ENCODE data around the gene UBE2G1. TPM values are rescaled to one million over a fixed set of nuclear protein-coding genes. Genes with fewer than 3 reads are reported as not detected.
"Not testable (repeated sequence)": the region's sequence is repeated elsewhere in the genome, so short reads cannot be mapped to it uniquely, and the experiment has no call there.

The UBE2G1 gene
- total RNA-seq, 3 donors from 2014 or later (not counting 1 experiment from before 2014, with no cell fraction given) = 58.2 to 76.4 (median 64.7) TPM

DNA sequence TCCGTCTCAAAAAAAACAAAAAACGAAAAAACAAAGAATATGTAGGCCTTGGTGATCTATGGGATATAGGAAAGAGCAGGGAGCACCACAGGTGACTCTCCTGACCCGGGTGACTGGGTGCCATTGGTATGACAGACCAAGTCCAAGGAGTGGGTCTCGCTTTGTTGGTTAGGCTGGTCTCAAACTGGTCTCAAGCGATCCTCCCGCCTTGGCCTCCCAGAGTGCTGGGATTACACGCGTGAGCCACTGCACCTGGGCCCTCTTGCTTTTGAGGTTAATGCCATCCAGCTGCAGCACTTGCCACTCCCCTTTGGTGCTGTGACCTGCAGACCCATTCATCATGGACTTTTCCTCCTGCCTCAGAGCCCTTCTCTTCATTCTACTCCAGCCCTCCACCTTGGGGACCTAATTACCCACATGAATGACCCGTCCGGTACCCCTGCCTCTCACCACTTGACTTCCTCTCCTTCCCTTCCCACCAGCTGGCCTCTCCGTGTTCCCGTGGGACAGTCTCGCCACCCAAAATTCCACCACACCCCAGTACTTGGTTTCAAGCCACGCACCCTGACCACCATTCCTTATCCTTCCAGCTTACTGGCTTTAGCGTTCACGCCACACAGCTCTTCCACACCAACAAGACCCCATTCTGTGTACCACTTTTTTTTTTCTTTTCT is 3.2 kb upstream of the UBE2G1 start:
- Histone ChIP-seq H3K9me3 (ENCODE audit: control insufficient read depth, insufficient read depth, low read length) (no peaks in the 10 kb centered on the region), H3K36me3 (ENCODE audit: control insufficient read depth, insufficient read depth, low read length) (no peaks in the 10 kb centered on the region), H3K4me3 (ENCODE audit: low read length) (no peak overlapping the region), H3K4me1 (ENCODE audit: control insufficient read depth, insufficient read depth, low read length) (peaks cover 14% of the 10 kb centered on the region), H3K27me3 (ENCODE audit: control insufficient read depth, insufficient read depth, low read length) (no peaks in the 10 kb centered on the region), H3K27ac (ENCODE audit: low read length) (no peak overlapping the region)
- Mint-ChIP-seq H3K27ac (no peak overlapping the region), H3K4me3 (no peak overlapping the region), H3K9me3 (no peaks in the 10 kb centered on the region), H3K27me3 (ENCODE audit: low read depth in 2 of 2) (no peaks in the 10 kb centered on the region), H3K4me1 (peaks cover 14 to 16% of the 10 kb centered on the region in 2 donors), H3K36me3 (no peaks in the 10 kb centered on the region)
- intact Hi-C loops (cut with micrococcal nuclease) = loop anchor here (5.0 kb wide), 1 partner anchor 107 kb away; the partner anchor contains the start of gene ANKFY1
- no peak for DNase-seq
- WGBS (ENCODE audit: insufficient coverage) = 85% methylated on average over 16 of the region's 16 CpGs
- ATAC-seq = no peak
- TF ChIP-seq, protein P1, sequence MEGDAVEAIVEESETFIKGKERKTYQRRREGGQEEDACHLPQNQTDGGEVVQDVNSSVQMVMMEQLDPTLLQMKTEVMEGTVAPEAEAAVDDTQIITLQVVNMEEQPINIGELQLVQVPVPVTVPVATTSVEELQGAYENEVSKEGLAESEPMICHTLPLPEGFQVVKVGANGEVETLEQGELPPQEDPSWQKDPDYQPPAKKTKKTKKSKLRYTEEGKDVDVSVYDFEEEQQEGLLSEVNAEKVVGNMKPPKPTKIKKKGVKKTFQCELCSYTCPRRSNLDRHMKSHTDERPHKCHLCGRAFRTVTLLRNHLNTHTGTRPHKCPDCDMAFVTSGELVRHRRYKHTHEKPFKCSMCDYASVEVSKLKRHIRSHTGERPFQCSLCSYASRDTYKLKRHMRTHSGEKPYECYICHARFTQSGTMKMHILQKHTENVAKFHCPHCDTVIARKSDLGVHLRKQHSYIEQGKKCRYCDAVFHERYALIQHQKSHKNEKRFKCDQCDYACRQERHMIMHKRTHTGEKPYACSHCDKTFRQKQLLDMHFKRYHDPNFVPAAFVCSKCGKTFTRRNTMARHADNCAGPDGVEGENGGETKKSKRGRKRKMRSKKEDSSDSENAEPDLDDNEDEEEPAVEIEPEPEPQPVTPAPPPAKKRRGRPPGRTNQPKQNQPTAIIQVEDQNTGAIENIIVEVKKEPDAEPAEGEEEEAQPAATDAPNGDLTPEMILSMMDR (IDR thresholded peaks at IDR 0.05) = no peak

DNA sequence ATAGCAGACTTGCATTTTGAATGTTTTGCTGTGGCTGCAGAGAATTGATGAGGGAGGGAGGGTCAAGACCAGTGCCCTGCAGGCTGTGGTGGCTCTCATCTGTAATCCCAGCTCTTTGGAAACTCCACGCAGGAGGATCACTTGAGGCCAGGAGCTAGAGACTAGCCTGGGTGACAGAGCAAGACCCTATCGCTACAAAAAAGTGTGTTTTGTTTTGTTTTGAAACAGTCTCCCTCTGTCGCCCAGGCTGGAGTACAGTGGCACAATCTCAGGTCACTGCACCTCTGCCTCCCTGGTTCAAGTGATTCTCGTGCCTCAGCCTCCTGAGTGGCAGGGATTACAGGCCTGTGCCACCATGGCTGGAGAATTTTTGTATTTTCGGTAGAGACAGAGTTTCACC is 1.9 kb upstream of the UBE2G1 start:
- Mint-ChIP-seq H3K4me1 (peaks cover 18 to 20% of the 10 kb centered on the region in 2 donors), H3K27ac (no peak overlapping the region), H3K4me3 (no peak overlapping the region), H3K9me3 (no peaks in the 10 kb centered on the region), H3K36me3 (no peaks in the 10 kb centered on the region), H3K27me3 (ENCODE audit: low read depth in 2 of 2) (no peaks in the 10 kb centered on the region)
- Histone ChIP-seq H3K4me1 (ENCODE audit: control insufficient read depth, insufficient read depth, low read length) (peaks cover 21% of the 10 kb centered on the region), H3K4me3 (ENCODE audit: low read length) (no peak overlapping the region), H3K36me3 (ENCODE audit: control insufficient read depth, insufficient read depth, low read length) (no peaks in the 10 kb centered on the region), H3K27me3 (ENCODE audit: control insufficient read depth, insufficient read depth, low read length) (no peaks in the 10 kb centered on the region), H3K27ac (ENCODE audit: low read length) (no peak overlapping the region), H3K9me3 (ENCODE audit: control insufficient read depth, insufficient read depth, low read length) (no peaks in the 10 kb centered on the region)
- DNase-seq = no peak
- intact Hi-C loops (cut with micrococcal nuclease) = loop anchor here (5.0 kb wide), 1 partner anchor 106 kb away; the partner anchor contains the start of gene ANKFY1
- 92% methylated on average over 5 of the region's 5 CpGs for WGBS (ENCODE audit: insufficient coverage)
- no peak for ATAC-seq
- TF ChIP-seq, protein P1 (IDR thresholded peaks at IDR 0.05) = no peak

DNA sequence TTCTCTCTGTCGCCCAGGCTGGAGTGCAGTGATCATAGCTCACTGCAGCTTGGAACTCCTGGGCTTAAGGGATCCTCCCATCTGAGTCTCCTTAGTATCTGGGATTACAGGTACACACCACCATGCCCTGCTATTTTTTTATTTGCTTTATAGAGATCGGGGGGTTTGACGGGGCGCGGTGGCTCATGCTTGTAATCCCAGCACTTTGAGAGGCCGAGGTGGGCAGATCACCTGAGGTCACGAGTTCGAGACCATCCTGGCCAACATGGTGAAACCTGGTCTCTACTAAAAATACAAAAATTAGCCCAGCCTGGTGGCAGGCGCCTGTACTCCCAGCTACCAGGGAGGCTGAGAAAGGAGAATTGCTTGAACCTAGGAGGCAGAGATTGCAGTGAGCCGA is 702 bp upstream of the UBE2G1 start:
- Histone ChIP-seq H3K4me1 (ENCODE audit: control insufficient read depth, insufficient read depth, low read length) (peaks cover 21% of the 10 kb centered on the region), H3K27ac (ENCODE audit: low read length) (peak overlapping the region; percentile 82)
- WGBS (ENCODE audit: insufficient coverage) = 94% methylated on average over 10 of the region's 10 CpGs
- DNase-seq; H3K27me3 ChIP-seq (ENCODE audit: control insufficient read depth, insufficient read depth, low read length); H3K4me3 ChIP-seq (ENCODE audit: low read length); H3K9me3 Mint-ChIP-seq; H3K36me3 ChIP-seq (ENCODE audit: control insufficient read depth, insufficient read depth, low read length); H3K27me3 Mint-ChIP-seq (ENCODE audit: low read depth in 2 of 2); H3K9me3 ChIP-seq (ENCODE audit: control insufficient read depth, insufficient read depth, low read length); H3K36me3 Mint-ChIP-seq; ATAC-seq: not testable (repeated sequence)
- H3K4me1 Mint-ChIP-seq = peaks cover 21 to 25% of the 10 kb centered on the region in 2 donors
- H3K4me3 Mint-ChIP-seq = peak overlapping the region; percentile 82
- H3K27ac Mint-ChIP-seq = peak overlapping the region; percentile 85 to 87
- intact Hi-C loops (cut with micrococcal nuclease) = loop anchor here (5.0 kb wide), 1 partner anchor 105 kb away; the partner anchor contains the start of gene ANKFY1

DNA sequence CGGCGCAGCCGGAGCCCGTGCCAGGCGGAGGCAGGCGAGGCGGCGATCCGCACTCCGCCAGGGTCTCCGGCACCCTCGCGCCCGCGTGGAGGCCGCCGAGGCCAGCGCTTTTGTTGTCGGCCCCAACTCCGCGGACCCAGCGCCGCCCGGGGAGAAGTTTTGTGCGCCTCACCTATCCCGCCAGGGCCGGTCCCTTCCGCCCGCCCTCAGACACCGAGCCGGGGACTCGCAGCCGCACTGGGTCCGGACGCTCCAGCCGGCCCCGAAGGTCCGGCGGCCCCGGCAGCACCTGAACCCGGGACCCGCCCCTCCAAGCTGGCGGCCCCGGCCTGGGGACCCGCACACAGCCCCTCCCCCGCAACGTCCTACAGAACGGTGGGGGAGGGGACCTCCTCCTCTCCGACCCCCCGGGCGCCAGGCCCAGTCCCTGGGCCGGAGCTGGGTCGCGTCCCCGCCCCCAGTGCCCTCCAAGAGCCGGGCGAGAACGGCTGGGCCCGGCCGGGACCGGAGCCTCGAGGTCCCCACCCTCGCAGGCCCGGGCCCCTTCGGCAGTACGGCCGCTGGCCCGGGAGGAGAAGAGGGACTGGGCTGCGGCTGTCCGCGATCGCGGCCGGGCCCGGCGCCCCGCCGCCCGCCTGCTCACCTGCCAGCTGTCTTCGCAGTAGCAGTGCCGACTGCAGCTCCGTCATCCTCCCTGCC is 698 bp downstream of the UBE2G1 start:
- H3K27me3 ChIP-seq (ENCODE audit: control insufficient read depth, insufficient read depth, low read length) = no peaks in the 10 kb centered on the region
- under 1% methylated on average over 82 of the region's 82 CpGs for WGBS (ENCODE audit: insufficient coverage)
- Mint-ChIP-seq H3K27ac (peak overlapping the region; percentile 83 to 91), H3K4me3 (peak overlapping the region; percentile 82), H3K27me3 (ENCODE audit: low read depth in 2 of 2) (no peaks in the 10 kb centered on the region), H3K9me3 (no peaks in the 10 kb centered on the region), H3K4me1 (peaks cover 21 to 27% of the 10 kb centered on the region in 2 donors), H3K36me3 (no peaks in the 10 kb centered on the region)
- intact Hi-C loops (cut with micrococcal nuclease) = loop anchor here (1.0 to 5.0 kb wide), 2 partner anchors 103 to 222 kb away; partner anchors contain the start of genes ANKFY1, CYB5D2 and ZZEF1
- peaks cover 2% of the 10 kb centered on the region for H3K36me3 ChIP-seq (ENCODE audit: control insufficient read depth, insufficient read depth, low read length)
- ATAC-seq = peak in 1 of 3 donors; percentile 1
- TF ChIP-seq, protein P1 (IDR thresholded peaks at IDR 0.05) = no peak
- peak overlapping the region; percentile 55 for H3K4me3 ChIP-seq (ENCODE audit: low read length)
- H3K4me1 ChIP-seq (ENCODE audit: control insufficient read depth, insufficient read depth, low read length) = peaks cover 21% of the 10 kb centered on the region
- H3K27ac ChIP-seq (ENCODE audit: low read length) = peak overlapping the region; percentile 63
- H3K9me3 ChIP-seq (ENCODE audit: control insufficient read depth, insufficient read depth, low read length) = no peaks in the 10 kb centered on the region
- DNase-seq = no peak

Data from natural killer cell (primary cell).